Liver (tissue), 3 donors: Measurements from ENCODE around the gene SLC16A11.

Experiments used
- CTCF ChIP-seq: fragments of 150-350 bp; IDR thresholded peaks from 2 replicates; pipeline ENCODE4 v1.5.1; 2017; ENCODE audit warnings: improper control_type of control experiment, low read depth, low read length; ENCODE audit not compliant: missing input control
- JUND ChIP-seq, 2 donors: IDR thresholded peaks; 2 replicates each; pipeline ENCODE4 v1.6.1; 2016; ENCODE audit warnings: antibody characterized with exemption in 2 of 2
- MAX ChIP-seq: IDR thresholded peaks from 2 replicates; pipeline ENCODE4 v1.6.1; 2016; ENCODE audit warnings: antibody characterized with exemption
- RAD21 ChIP-seq, 2 donors: IDR thresholded peaks; 2 replicates each; pipeline ENCODE4 v1.6.1; 2016; ENCODE audit warnings: antibody characterized with exemption in 2 of 2, mild to moderate bottlenecking in 2 of 2
- SP1 ChIP-seq: IDR thresholded peaks from 2 replicates; pipeline ENCODE4 v1.6.1; 2018; ENCODE audit warnings: antibody characterized with exemption, mild to moderate bottlenecking
- YY1 ChIP-seq: IDR thresholded peaks from 2 replicates; pipeline ENCODE4 v1.6.1; 2016; ENCODE audit warnings: antibody characterized with exemption, mild to moderate bottlenecking
- ZBTB33 ChIP-seq: IDR thresholded peaks from 2 replicates; pipeline ENCODE4 v1.6.1; 2016; ENCODE audit warnings: antibody characterized with exemption
- donor health status: healthy.
- donor health status: healthy.

GRCh38 chr17:7007143-7007542 lies 36.7 kb downstream of the SLC16A11 start:
- no peak for TF ChIP-seq CTCF
- TF ChIP-seq SP1 = no peak
- no peak for TF ChIP-seq RAD21 (IDR thresholded peaks at IDR 0.05)
- TF ChIP-seq YY1 = no peak
- TF ChIP-seq ZBTB33 = no peak
- no peak for TF ChIP-seq JUND (IDR thresholded peaks at IDR 0.05)
- TF ChIP-seq MAX = no peak
